Astrocyte of the cerebellum (primary cell): ENCODE data around the gene SIK3.
"Not testable (repeated sequence)": the region's sequence is repeated elsewhere in the genome, so short reads cannot be mapped to it uniquely, and the experiment has no call there.

ENCODE experiments used
- DNase-seq: peaks from one replicate; pipeline ENCODE4 v3.0.0-alpha.2; 2011; ENCODE audit warnings: low read depth
- H3K4me3 ChIP-seq: 2 replicates; pipeline ENCODE4 v1.5.1; 2011; ENCODE audit warnings: mild to moderate bottlenecking, low read depth, low read length, moderate library complexity
- in situ Hi-C: cut with HindIII; loops from 2 replicates; pipeline ENCODE4 v1.10.0; 2017; ENCODE audit warnings: low sequenced_read_pairs
- TF ChIP-seq, protein P1 (sequence below): IDR thresholded peaks from 2 replicates; pipeline ENCODE4 v1.5.1; 2012; ENCODE audit warnings: low read length, low read depth, moderate library complexity, mild to moderate bottlenecking; ENCODE audit errors: missing control alignments

The SIK3 gene

DNA sequence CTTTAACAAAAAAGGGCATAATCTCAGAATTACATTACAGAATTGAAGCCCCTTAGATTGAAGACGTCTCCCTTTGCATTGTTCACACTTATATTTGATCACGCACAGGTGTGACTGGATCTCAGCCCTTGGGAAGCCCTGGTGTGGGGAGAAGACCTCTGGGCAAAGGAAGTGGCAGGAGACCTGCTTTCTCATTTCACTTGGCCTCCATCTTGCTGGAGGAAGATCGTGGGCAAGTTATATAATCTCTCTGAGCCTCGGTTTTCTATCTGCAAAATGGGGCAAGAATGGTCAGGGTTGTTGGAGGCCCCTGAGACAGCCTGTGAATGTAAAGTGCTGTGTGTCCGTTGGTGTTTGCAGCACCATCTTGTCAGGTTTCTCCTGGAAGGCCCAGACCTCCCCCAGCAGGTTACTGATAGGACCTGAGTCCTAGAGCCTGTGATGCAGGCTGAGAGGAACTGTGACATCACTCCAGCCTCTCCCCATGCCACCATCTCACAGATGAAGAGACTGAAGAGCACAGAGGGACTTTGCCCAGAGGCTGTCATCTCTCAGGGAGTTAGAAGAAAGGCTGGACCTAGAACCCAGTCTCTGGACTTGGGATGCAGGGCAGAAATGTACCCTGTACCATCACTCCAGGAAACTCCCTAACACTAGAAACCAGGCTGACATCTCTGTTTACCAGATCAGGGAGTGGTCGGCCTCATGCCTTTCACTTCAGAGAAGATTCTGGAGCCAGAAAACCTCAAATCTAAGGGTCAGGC is 259.7 kb downstream of the SIK3 start:
- TF ChIP-seq, protein P1, sequence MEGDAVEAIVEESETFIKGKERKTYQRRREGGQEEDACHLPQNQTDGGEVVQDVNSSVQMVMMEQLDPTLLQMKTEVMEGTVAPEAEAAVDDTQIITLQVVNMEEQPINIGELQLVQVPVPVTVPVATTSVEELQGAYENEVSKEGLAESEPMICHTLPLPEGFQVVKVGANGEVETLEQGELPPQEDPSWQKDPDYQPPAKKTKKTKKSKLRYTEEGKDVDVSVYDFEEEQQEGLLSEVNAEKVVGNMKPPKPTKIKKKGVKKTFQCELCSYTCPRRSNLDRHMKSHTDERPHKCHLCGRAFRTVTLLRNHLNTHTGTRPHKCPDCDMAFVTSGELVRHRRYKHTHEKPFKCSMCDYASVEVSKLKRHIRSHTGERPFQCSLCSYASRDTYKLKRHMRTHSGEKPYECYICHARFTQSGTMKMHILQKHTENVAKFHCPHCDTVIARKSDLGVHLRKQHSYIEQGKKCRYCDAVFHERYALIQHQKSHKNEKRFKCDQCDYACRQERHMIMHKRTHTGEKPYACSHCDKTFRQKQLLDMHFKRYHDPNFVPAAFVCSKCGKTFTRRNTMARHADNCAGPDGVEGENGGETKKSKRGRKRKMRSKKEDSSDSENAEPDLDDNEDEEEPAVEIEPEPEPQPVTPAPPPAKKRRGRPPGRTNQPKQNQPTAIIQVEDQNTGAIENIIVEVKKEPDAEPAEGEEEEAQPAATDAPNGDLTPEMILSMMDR, result no peak
- no peak overlapping the region for H3K4me3 ChIP-seq
- in situ Hi-C loops, result no loop called here
- no peak for DNase-seq

DNA sequence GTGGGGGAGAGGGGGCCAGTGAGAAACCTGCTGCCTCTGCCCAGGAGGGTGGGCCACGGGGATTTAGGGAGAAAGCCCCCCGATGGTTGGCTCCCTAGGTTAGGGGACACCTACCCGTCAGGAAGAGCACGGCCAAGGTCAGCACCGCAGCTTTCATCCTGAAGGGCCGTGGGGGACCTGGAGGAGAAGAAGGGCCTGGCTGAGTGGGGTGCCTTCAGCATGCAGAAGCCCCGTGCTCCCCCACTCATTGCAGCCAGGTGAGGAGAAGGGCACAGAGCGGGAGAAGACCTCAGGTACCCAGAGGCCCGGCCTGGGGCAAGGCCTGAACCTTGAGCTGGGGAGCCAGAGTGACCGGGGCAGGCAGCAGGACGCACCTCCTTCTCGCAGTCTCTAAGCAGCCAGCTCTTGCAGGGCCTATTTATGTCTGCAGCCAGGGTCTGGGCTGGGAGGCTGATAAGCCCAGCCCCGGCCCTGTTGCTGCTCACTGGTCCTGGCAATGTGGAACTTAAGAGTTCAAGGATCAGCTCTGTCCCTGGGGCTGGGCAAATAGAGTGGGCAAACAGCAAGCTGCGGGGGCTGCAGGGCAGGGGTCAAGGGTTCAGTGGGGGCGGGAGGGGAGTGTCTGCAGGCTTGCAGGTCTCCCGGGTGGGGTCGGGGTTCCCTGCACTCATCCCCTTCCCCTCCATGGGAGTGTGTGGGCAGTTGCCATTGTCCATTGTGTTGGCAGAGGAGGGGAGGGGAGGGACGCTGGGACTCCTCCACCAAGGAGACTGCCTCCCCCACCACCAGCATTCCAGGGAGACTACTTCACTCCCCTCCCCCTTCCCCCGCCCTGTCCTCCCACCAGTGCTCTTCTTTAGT is 260.8 kb downstream of the SIK3 start, which contains the start of gene APOA1:
APOA1 (minus strand) TSS at position 392 of the 861 bp plus-strand sequence; CDS start at position 157, 235 bp downstream.
- no peak within 1 kb of the TSS for H3K4me3 ChIP-seq
- in situ Hi-C loops, result no loop called here
- DNase-seq, result no peak
- TF ChIP-seq, protein P1, result no peak

DNA sequence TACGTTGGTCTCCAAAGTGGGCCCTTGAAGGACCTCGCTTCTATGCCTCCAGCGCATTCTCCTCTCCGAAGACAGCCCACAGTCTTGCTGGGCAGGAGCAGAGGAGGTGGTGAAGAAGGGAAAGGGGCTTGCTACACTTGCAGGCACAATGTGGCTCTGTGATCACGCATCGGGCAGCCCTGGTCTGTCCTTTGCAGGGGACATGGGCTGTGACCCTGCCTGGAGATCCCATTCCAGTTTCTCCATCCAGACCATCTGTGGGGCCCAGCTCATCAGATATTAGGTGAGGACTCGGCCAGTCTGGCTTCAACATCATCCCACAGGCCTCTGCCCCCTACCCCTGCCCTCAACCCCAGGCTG is 261.6 kb downstream of the SIK3 start:
- in situ Hi-C loops, result no loop called here

DNA sequence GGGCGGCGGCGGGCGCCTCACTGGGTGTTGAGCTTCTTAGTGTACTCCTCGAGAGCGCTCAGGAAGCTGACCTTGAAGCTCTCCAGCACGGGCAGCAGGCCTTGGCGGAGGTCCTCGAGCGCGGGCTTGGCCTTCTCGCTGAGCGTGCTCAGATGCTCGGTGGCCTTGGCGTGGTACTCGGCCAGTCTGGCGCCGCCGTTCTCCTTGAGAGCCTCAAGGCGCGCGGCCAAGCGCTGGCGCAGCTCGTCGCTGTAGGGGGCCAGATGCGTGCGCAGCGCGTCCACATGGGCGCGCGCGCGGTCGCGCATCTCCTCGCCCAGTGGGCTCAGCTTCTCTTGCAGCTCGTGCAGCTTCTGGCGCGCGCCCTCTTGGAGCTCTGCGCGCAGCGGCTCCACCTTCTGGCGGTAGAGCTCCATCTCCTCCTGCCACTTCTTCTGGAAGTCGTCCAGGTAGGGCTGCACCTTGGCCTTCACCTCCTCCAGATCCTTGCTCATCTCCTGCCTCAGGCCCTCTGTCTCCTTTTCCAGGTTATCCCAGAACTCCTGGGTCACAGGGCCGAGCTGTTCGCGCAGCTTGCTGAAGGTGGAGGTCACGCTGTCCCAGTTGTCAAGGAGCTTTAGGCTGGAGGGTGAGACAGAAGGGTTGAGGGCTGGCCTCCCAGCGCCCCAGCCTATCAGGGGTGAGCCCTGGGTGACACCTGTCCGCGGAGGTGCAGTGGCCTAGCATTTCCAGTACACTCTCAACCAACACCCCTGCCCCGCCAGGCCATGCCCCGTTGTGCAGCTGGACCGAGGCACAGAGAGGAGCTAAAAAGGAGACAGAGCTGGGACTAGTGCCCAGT is 262.2 kb downstream of the SIK3 start:
- in situ Hi-C loops, result no loop called here
- TF ChIP-seq, protein P1, result peak; percentile 65
- peak overlapping the region; percentile 31 for H3K4me3 ChIP-seq
- peak; percentile 71 for DNase-seq

More for the DNA sequence above, 261.6 kb downstream of the SIK3 start:
- DNase-seq, result no peak
- TF ChIP-seq, protein P1, result no peak
- no peak overlapping the region for H3K4me3 ChIP-seq

DNA sequence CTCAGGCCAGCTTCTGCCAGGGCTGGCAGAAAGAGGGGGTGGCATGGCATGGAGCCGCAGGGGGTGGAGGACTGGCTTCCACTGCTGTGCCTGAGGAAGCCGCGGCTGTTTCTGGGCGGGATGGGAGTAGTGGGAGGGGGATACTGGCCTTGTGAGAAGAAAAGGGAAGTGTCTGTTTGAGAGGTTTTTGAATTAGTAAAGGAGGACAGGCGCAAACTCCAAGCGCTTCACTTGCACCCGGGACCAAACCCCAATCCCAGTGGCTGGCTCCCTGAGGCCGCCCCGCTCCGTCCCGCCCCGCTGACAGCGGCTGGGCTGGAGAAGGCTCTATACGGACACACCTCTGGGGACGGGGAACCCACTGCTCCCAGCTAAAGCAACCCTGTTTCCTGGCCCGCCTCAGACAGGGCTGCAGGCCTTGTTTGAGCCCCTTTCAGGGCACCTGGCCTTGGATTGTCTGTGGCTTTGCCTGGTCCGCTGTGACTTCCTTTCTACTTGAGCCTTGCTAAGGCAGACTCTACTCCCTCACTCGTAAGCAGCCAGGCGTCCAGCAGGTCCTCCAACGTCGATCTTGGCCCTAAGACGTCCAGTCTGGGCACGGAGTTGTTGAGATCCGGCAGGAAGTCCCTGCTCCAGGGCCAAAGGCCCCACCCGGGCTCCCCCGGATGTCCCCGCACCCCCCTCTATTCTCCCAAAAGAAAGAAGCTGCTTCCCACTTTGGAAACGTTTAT is 263.0 kb downstream of the SIK3 start:
- in situ Hi-C loops, result no loop called here
- TF ChIP-seq, protein P1, result no peak
- H3K4me3 ChIP-seq, result peak overlapping the region; percentile 31
- no peak for DNase-seq

DNA sequence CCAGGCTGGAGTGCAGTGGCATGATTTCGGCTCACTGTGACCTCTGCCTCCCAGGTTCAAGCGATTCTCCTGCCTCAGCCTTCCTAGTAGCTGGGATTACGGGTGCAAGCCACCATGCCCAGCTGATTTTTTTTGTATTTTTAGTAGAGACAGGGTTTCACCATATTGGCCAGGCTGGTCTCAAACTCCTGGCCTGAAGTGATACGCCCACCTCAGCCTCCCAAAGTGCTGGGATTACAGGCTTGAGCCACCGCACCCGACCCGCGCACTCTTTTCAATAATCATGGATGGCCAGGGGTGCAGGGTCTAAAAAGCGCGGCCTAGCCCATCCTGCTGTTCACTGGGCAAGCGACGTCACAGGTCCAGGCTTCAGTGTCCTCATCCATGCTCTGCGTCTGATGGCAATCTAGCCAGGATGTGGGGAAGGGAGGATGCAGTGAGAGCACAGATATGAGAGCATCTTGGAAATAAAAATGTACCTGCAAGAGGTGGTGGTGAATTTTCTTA is 263.6 kb downstream of the SIK3 start:
- in situ Hi-C loops, H3K4me3 ChIP-seq, DNase-seq: not testable (repeated sequence)
